Activated naive CD8-positive, alpha-beta T cell (primary cell): ENCODE data around the gene CROT.

ENCODE experiments used
- H3K27ac Mint-ChIP-seq: one replicate; pipeline ENCODE4 v1.8.0; 2021; ENCODE audit warnings: mixed read lengths
- H3K27me3 Mint-ChIP-seq: one replicate; pipeline ENCODE4 v1.8.0; 2021; ENCODE audit warnings: mixed read lengths
- H3K36me3 Mint-ChIP-seq: one replicate; pipeline ENCODE4 v1.8.0; 2021; ENCODE audit warnings: mixed read lengths
- H3K4me1 Mint-ChIP-seq: one replicate; pipeline ENCODE4 v1.8.0; 2021; ENCODE audit warnings: low read depth, mixed read lengths
- H3K4me3 Mint-ChIP-seq: one replicate; pipeline ENCODE4 v1.8.0; 2021; ENCODE audit warnings: mild to moderate bottlenecking, mixed read lengths
- H3K9me3 Mint-ChIP-seq: one replicate; pipeline ENCODE4 v1.8.0; 2021; ENCODE audit warnings: low read depth, mixed read lengths

CROT gene

DNA sequence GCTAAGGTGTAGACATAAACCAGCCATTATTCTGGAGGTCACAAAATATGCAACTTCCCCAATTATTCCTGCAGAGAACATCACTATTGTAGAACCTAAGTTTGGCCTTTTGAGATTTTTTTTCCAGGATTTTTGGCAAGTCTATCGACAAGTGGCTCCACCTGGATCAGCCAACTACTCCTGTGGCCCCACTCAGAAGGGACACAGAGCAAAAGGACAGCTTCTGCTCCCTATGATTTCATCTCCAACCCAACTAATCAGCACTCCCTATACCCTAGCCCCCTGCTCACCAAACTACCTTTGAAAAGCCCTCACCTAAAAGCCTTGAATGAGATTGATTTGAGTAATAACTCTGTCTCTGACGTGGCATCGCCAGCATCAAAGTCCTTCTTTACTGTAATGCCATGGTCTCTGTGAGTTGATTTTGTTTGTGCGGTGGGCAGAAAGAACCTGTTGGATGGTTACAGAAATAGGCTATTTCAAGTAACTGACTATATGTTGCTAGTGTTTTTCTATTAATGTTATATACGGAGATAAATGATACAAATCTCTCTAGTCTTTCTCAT is 13.7 kb upstream of the CROT start:
- Mint-ChIP-seq H3K9me3 (peaks cover 3% of the 10 kb centered on the region), H3K4me1 (no peaks in the 10 kb centered on the region), H3K27me3 (no peaks in the 10 kb centered on the region), H3K36me3 (peaks cover 49% of the 10 kb centered on the region), H3K4me3 (no peak overlapping the region), H3K27ac (no peak overlapping the region)

DNA sequence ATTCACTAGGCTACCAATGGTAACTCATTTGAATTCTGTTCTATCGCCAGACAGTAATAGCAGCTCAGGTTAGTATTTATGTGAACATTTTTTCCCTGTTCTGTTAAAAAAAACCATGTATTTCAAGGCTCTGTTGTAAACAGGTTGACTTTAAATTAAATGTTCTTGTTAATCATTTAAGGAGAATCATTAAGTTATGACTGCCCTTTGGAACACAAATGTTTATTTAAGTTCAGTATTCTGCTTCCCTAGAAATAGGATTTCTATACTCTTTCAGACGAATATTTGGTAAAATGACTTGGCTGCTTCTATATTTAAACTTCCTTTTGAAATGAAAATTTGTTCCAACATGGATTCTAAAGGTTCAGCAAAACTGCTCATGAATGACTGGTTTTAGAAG is 13.1 kb upstream of the CROT start:
- Mint-ChIP-seq H3K27me3 (no peaks in the 10 kb centered on the region), H3K4me3 (no peak overlapping the region), H3K9me3 (peaks cover 3% of the 10 kb centered on the region), H3K27ac (no peak overlapping the region), H3K4me1 (no peaks in the 10 kb centered on the region), H3K36me3 (peaks cover 46% of the 10 kb centered on the region)

DNA sequence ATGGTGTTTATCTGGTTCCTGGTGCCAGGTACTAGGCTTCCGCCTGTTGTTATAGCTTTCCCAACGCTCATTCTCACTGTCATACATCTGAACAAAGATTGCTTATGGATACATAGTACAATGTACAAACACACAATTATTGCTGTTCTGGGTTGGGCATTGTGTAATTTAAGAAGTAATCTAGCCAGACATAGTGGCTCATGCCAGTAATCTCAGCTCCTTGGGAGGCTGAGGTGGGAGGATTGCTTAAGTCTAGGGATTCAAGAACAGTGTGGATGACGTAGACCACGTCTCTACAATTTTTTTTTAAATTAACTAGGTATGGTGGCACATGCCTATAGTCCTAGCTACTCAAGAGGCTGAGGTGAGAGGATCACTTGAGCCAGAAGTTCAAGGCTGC is 9.3 kb upstream of the CROT start:
- H3K27ac Mint-ChIP-seq = no peak overlapping the region
- H3K27me3 Mint-ChIP-seq = no peaks in the 10 kb centered on the region
- H3K4me1 Mint-ChIP-seq = peaks cover under 1% of the 10 kb centered on the region
- no peaks in the 10 kb centered on the region for H3K9me3 Mint-ChIP-seq
- H3K4me3 Mint-ChIP-seq = no peak overlapping the region
- H3K36me3 Mint-ChIP-seq = peaks cover 28% of the 10 kb centered on the region

DNA sequence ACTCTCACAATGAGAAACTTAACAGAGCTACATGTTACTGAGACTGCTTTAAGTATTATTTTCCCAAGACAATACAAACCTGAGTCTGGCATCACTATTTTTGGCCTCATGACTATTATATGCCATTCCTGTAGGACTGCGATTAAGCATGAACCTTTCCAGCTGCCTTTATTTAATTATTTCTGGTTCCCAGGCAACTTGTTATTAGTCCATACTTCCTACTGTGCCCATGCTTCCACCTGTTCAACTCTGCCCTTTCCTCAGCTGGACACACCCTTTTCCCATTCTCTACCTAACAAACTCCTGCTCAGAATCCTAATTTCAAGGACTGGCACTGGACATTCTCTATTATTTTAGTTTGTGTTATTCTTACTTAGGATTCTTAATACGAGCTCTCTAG is 8.1 kb upstream of the CROT start:
- H3K36me3 Mint-ChIP-seq = peaks cover 27% of the 10 kb centered on the region
- H3K4me3 Mint-ChIP-seq = no peak overlapping the region

DNA sequence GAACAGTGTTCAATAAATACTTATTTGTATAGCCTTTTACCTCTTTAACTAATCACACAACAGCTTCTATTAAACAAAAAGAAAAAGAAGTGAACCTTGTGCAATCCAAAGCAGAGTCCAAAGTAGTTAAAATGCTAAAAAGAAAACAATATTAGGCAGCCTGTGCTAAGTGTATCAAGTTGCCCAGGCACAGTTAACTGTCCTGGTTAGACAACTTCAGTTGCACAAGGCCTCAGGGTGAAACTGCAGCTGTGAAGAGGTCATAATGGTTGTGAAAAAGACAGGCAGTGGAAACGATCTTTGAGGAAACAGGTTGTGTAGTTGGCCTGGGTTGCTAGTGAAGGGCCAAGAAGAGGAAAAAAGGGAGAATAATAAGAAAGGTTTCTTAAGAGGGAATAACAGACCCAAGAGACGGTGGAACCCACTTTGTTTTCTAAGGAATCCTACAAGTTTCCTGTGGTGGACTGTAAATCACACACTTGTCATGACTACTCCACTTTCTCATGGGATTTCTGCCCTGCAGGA is 6.0 kb upstream of the CROT start:
- Mint-ChIP-seq H3K36me3 (peaks cover 19% of the 10 kb centered on the region), H3K4me3 (no peak overlapping the region), H3K4me1 (peaks cover 24% of the 10 kb centered on the region), H3K27me3 (no peaks in the 10 kb centered on the region), H3K9me3 (no peaks in the 10 kb centered on the region), H3K27ac (no peak overlapping the region)

More for the DNA sequence above, 8.1 kb upstream of the CROT start:
- Mint-ChIP-seq H3K27me3 (no peaks in the 10 kb centered on the region), H3K27ac (no peak overlapping the region), H3K9me3 (no peaks in the 10 kb centered on the region), H3K4me1 (peaks cover 8% of the 10 kb centered on the region)

DNA sequence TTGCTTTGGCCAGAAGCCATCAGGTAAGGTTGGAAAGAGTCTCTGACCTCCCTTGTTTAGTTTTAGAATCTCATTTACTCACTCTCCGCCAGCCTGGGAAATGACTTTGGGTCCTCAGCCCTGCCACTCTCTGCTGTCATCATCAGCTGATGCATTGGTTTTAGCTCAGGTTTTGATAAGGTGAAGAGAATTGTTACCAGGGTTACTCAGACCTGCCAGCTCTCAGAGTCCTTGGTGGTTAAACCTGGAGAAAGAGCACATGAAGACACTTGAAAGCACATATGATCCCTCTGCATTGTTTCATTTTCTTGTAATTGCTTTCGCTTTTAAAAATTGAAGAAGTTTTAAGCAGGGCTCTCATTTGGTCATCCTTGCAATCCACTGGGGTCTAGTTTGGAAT is 4.0 kb upstream of the CROT start:
- Mint-ChIP-seq H3K9me3 (no peaks in the 10 kb centered on the region), H3K36me3 (peaks cover 11% of the 10 kb centered on the region), H3K4me3 (no peak overlapping the region), H3K27ac (no peak overlapping the region), H3K27me3 (no peaks in the 10 kb centered on the region), H3K4me1 (peaks cover 36% of the 10 kb centered on the region)

DNA sequence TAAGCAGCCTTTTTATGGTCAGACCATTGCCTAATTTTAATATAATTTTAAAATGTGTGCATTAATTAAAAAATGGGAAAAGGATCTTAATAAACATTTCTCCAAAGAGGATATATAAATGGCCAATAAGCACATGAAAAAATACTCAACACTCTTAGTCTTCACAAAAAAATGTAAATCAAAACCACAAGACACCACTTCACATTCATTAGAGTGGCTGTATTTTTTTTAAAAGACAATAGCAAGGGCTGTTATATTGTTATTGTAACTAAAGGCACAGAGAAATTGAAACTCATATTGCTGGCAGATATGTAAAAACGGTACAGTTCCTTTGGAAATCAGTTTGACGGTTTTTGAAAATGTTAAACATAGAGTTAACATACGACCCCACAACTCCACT is 3.2 kb upstream of the CROT start:
- Mint-ChIP-seq H3K36me3 (peaks cover 11% of the 10 kb centered on the region), H3K27ac (no peak overlapping the region), H3K4me1 (peaks cover 43% of the 10 kb centered on the region), H3K4me3 (no peak overlapping the region), H3K27me3 (no peaks in the 10 kb centered on the region), H3K9me3 (no peaks in the 10 kb centered on the region)

DNA sequence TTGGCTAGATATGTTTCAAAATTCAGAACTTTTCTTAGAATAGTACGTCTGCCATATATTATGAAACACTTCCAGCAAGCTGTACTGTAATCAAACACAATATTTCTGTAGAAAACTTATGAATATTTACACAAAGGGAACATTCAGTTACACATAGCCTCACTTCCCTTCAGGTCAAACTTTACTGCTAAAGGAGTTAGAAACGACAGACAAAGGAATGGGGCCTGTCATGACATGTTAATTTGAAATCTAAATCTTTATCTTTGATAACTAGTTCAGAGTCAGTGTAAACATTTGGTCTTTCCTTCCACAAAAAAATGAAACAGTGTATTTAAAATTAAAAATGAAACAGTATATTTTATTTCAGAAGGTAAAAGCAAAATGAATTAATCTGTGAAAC is 1.0 kb upstream of the CROT start:
- H3K36me3 Mint-ChIP-seq = peaks cover 15% of the 10 kb centered on the region
- H3K4me1 Mint-ChIP-seq = peaks cover 45% of the 10 kb centered on the region
- peak overlapping the region; percentile 96 for H3K4me3 Mint-ChIP-seq
- H3K27ac Mint-ChIP-seq = peak overlapping the region; percentile 95
- H3K9me3 Mint-ChIP-seq = no peaks in the 10 kb centered on the region
- no peaks in the 10 kb centered on the region for H3K27me3 Mint-ChIP-seq

DNA sequence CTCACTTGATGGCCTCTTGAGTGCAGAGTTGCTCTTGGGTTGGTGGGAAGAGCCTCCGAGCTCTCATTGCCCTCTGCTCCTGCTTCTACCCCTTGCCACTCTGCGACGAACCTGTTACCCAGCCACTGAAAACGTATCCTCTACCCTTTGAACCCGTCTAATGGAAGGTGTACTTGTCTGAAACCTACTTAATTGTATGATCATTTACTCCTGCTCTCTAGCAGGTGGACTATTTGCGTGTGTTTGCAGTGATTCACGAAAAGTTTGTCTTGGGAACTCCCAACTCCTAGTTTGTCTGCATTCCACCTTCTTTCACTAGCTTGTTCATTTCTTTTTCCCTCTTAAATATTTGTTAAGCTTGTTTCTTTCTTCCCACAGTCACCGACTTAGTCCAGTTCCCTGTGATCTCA is 503 bp downstream of the CROT start:
- Mint-ChIP-seq H3K36me3 (peaks cover 21% of the 10 kb centered on the region), H3K27me3 (no peaks in the 10 kb centered on the region), H3K4me3 (peak overlapping the region; percentile 96), H3K27ac (peak overlapping the region; percentile 84), H3K4me1 (peaks cover 45% of the 10 kb centered on the region), H3K9me3 (no peaks in the 10 kb centered on the region)

DNA sequence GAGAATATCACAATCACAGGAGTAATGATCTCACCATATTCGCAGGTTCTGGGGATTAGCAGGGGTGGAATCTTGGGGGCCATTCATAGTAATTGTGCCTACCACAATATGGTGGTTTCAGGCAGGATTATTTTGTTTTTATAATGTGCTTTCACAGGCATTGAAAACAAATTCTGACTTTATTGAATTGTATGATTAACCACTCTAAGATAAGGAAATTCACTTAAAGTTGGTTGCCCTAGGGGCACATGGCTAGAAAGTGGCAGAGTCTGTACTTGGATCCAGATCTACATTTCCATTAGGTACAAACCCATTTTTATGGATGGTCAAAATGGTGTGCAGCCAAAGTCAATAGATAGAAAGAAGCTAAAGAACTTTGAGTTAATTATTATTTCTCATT is 1.7 kb downstream of the CROT start:
- Mint-ChIP-seq H3K4me1 (peaks cover 39% of the 10 kb centered on the region), H3K27ac (no peak overlapping the region)

DNA sequence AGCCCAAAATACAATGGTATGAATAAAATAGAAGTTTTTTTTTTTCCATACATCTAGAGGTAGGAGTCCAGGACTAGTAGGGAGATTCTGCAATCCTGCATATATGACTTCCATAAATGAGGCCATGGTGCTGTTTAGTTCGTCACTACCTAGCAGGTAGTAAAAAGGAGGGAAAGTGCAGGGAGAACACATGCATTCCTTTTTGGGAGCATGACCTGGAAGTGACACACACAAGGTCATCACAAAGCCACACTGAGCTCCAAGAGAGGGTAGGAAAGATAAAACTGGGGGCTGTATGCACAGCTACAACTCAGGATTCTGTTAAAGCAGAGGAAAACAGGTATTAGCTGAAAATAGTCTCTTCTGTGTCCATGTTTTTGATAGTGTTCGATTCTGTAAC is 2.2 kb downstream of the CROT start:
- Mint-ChIP-seq H3K36me3 (peaks cover 18% of the 10 kb centered on the region), H3K4me3 (no peak overlapping the region), H3K9me3 (no peaks in the 10 kb centered on the region), H3K27ac (no peak overlapping the region), H3K4me1 (peaks cover 34% of the 10 kb centered on the region), H3K27me3 (no peaks in the 10 kb centered on the region)

More for the DNA sequence above, 1.7 kb downstream of the CROT start:
- no peak overlapping the region for H3K4me3 Mint-ChIP-seq
- no peaks in the 10 kb centered on the region for H3K9me3 Mint-ChIP-seq
- H3K36me3 Mint-ChIP-seq = peaks cover 18% of the 10 kb centered on the region
- no peaks in the 10 kb centered on the region for H3K27me3 Mint-ChIP-seq

DNA sequence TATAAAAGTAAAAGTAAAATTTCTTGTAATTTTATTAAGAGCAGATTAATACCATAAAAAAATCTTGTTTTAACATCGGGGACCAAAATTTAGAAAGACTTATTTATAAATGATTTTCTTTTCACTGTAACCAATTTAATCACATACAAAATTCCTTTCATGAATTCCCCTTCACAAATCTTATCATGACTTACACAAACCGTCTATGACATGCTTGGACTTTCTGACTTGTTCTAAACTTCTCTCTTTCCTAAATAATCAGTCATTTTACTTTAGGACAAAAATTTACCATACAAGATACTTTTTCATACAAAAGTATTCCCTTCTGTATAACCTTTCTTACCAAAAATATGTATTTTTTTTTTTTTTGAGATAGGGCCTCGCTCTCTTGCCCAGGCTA is 9.3 kb downstream of the CROT start:
- no peaks in the 10 kb centered on the region for H3K4me1 Mint-ChIP-seq
- no peak overlapping the region for H3K4me3 Mint-ChIP-seq
- H3K36me3 Mint-ChIP-seq = peaks cover 32% of the 10 kb centered on the region
- H3K27ac Mint-ChIP-seq = no peak overlapping the region
- H3K9me3 Mint-ChIP-seq = no peaks in the 10 kb centered on the region
- H3K27me3 Mint-ChIP-seq = no peaks in the 10 kb centered on the region

DNA sequence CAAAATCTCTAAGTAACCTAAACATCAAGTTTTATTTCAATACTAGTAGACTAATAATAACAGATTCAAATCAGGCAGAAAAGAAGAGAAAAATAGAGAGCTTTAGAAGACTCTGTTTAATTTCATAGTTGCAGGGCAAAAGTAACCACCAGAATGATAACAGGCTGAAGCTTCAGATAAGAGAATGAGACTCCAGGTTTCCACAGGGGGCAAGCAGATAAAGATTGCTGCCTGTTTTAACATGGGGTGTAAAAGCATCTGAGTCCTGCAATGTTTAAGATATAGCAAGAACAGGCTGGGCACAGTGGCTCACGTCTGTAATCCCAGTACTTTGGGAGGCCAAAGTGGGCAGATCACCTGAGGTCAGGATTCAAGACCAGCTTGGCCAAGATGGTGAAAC is 11.0 kb downstream of the CROT start:
- Mint-ChIP-seq H3K4me3 (no peak overlapping the region), H3K27ac (no peak overlapping the region), H3K36me3 (peaks cover 24% of the 10 kb centered on the region), H3K4me1 (no peaks in the 10 kb centered on the region), H3K27me3 (no peaks in the 10 kb centered on the region), H3K9me3 (no peaks in the 10 kb centered on the region)

DNA sequence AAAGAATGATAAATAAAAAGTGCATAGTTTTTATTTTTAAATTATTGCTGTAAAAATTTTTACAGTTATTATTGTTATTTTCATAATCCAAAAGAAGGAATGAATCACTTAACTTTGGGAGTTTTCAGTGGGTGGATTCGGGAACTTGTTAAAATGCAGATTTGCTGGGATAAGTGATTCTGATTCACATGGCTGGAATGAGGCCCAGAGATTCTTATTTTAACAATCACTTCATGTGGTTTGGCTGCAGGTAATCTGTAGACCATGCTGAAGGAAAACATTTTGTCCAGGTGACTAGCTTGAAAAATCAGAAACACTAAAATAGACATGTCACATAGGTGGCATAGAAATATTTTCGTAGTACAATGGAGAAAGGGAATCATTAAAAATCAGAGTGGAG is 13.9 kb downstream of the CROT start:
- Mint-ChIP-seq H3K27ac (no peak overlapping the region), H3K9me3 (no peaks in the 10 kb centered on the region), H3K4me1 (no peaks in the 10 kb centered on the region), H3K4me3 (no peak overlapping the region), H3K27me3 (no peaks in the 10 kb centered on the region), H3K36me3 (peaks cover 14% of the 10 kb centered on the region)

DNA sequence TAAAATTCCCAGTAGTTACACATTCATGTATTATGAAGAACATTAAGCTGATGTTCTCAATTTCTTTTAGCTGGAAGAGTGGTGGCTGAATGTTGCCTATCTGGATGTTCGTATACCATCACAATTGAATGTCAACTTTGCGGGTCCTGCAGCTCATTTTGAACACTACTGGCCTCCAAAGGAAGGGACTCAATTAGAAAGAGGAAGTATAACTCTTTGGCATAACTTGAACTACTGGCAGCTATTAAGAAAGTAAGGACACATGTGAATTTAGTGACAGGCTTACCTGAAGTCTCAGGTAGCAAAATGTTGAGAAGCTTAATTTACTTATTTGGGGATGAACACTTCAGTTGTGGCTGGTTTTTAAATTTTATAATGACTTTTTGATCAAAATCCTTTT is 15.9 kb downstream of the CROT start:
- Mint-ChIP-seq H3K4me3 (no peak overlapping the region), H3K36me3 (peaks cover 6% of the 10 kb centered on the region), H3K27me3 (no peaks in the 10 kb centered on the region), H3K27ac (no peak overlapping the region), H3K4me1 (no peaks in the 10 kb centered on the region), H3K9me3 (no peaks in the 10 kb centered on the region)

DNA sequence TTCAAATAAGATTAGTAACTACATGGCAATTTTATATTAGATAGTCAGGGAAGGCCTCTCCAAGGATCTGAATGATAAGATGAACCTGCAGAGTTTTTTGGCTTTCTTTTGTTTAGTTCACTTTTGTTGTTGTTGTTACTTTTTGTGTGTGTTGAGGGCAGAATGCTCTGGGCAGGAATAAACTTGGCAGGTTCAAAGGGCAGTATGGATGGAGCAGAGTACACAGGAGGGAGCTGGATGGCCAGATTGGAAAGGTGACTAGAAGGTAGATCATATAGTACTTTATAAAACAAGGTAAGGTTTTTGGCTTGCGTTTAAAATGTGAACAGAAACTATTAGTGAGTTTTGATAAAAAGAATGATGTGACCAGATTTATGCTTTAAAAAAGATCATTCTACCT is 17.9 kb downstream of the CROT start:
- H3K27ac Mint-ChIP-seq = no peak overlapping the region
- peaks cover 3% of the 10 kb centered on the region for H3K36me3 Mint-ChIP-seq
- no peaks in the 10 kb centered on the region for H3K27me3 Mint-ChIP-seq
- H3K4me1 Mint-ChIP-seq = no peaks in the 10 kb centered on the region
- H3K9me3 Mint-ChIP-seq = no peaks in the 10 kb centered on the region
- no peak overlapping the region for H3K4me3 Mint-ChIP-seq
